ENCODE data around the gene SNAI1.

Gene SNAI1

DNA sequence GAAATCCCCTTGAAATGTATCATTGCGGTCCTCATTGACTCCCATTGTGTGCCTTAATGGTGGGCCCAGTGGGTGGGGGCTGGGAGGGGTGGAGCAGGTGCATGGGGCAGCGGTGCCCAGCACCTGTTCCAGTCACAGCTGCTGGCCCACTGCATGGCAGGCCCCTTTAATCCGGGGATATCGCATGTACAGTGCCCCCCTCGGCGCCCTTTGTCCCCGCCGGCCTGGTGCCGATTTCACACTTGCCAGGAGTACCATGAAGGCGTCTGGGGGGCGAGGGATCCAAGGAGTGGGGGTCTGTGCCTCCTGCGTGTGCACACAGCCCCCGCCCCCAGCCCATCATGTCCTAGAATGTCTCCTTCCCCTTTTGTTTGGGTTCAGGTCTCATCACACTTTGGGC, 2.8 kb downstream of the SNAI1 start:
- H3K27ac ChIP-seq (ENCODE audit: poor library complexity, severe bottlenecking): no peak overlapping the region
- H3K27me3 ChIP-seq (ENCODE audit: insufficient read depth, poor library complexity, severe bottlenecking): peaks cover 3% of the 10 kb centered on the region
- peaks cover 8% of the 10 kb centered on the region for H3K4me1 ChIP-seq (ENCODE audit: insufficient read depth, poor library complexity, severe bottlenecking)
- H3K4me3 ChIP-seq (ENCODE audit: severe bottlenecking): no peak overlapping the region
- DNase-seq (ENCODE audit: low spot score) (no peak), ATAC-seq (ENCODE audit: low read depth) (no peak)
- TF ChIP-seq, protein P1, sequence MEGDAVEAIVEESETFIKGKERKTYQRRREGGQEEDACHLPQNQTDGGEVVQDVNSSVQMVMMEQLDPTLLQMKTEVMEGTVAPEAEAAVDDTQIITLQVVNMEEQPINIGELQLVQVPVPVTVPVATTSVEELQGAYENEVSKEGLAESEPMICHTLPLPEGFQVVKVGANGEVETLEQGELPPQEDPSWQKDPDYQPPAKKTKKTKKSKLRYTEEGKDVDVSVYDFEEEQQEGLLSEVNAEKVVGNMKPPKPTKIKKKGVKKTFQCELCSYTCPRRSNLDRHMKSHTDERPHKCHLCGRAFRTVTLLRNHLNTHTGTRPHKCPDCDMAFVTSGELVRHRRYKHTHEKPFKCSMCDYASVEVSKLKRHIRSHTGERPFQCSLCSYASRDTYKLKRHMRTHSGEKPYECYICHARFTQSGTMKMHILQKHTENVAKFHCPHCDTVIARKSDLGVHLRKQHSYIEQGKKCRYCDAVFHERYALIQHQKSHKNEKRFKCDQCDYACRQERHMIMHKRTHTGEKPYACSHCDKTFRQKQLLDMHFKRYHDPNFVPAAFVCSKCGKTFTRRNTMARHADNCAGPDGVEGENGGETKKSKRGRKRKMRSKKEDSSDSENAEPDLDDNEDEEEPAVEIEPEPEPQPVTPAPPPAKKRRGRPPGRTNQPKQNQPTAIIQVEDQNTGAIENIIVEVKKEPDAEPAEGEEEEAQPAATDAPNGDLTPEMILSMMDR (IDR thresholded peaks at IDR 0.05; ENCODE audit: poor library complexity, severe bottlenecking): no peak
- H3K36me3 ChIP-seq (ENCODE audit: low read depth): no peaks in the 10 kb centered on the region
- no peaks in the 10 kb centered on the region for H3K9me3 ChIP-seq (ENCODE audit: severe bottlenecking)

DNA sequence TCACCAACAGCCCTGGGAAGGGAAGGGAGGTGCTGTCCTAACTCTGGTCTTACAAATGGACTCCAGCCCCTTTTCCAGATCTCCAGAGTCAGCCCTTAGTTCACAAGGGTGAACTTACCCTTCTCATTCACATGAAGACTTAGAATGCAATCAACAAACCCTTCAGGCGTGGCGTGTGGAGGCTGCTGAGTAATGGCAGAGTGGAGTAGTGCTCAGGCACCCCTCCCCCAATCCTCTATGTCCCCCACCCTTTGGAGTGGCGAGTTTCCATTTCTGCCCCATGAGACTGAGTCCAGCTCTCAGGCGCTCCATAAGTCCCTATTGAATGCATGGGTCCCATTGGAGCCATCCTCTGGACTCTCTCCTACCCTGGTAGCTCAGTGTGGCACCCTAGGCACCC, 3.3 kb downstream of the SNAI1 start:
- Histone ChIP-seq H3K4me3 (ENCODE audit: severe bottlenecking) (no peak overlapping the region), H3K27ac (ENCODE audit: poor library complexity, severe bottlenecking) (no peak overlapping the region), H3K4me1 (ENCODE audit: insufficient read depth, poor library complexity, severe bottlenecking) (peaks cover 8% of the 10 kb centered on the region), H3K36me3 (ENCODE audit: low read depth) (no peaks in the 10 kb centered on the region), H3K27me3 (ENCODE audit: insufficient read depth, poor library complexity, severe bottlenecking) (peaks cover 3% of the 10 kb centered on the region), H3K9me3 (ENCODE audit: severe bottlenecking) (no peaks in the 10 kb centered on the region)
- DNase-seq (ENCODE audit: low spot score) (no peak), ATAC-seq (ENCODE audit: low read depth) (no peak)
- TF ChIP-seq, protein P1 (IDR thresholded peaks at IDR 0.05; ENCODE audit: poor library complexity, severe bottlenecking): no peak

DNA sequence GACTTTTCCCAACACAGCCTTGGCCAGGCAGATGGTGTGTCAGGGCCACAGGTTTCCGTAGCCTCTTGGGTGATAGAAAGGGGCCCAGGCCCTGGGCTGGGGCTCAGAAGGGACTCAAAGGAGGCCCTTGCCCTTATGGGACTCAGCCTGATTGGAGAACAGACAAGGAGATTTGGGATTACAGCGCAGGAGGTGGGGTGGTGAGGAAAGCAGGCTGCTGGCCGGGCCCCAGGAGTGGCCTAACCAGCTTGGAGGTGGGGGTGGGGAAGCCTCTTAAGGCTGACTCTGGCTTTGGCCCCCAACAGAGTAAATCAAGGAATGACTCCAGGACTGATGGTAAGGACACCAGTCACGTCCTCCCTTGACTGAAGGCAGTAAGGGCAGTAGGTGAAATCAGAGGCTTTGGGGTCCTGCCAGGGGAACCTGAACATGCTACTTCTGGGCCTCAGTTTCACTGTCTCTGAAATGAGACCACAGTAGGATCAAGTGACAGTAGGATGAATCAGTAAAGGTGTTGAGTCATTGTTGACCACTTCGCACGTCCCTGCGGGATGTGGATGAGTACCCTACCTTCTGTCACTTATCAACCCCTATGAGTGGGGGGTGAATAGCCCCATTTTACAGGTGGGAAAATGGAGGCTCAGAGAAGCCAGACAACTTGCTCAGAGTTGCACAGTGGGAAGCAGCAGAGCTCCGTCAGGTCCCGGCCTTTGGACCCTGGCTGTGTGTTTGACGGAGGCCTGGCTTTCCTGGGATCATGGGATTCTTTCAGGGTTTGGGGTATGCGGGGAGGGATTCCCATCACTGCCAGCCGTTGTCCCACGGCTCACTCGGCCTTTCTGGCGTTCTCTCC, 4.5 kb downstream of the SNAI1 start:
- Histone ChIP-seq H3K4me1 (ENCODE audit: insufficient read depth, poor library complexity, severe bottlenecking) (peaks cover 8% of the 10 kb centered on the region), H3K27me3 (ENCODE audit: insufficient read depth, poor library complexity, severe bottlenecking) (no peaks in the 10 kb centered on the region), H3K36me3 (ENCODE audit: low read depth) (no peaks in the 10 kb centered on the region), H3K27ac (ENCODE audit: poor library complexity, severe bottlenecking) (no peak overlapping the region), H3K9me3 (ENCODE audit: severe bottlenecking) (no peaks in the 10 kb centered on the region), H3K4me3 (ENCODE audit: severe bottlenecking) (no peak overlapping the region)
- ATAC-seq (ENCODE audit: low read depth) (no peak), DNase-seq (ENCODE audit: low spot score) (no peak)
- TF ChIP-seq, protein P1 (IDR thresholded peaks at IDR 0.05; ENCODE audit: poor library complexity, severe bottlenecking): no peak

DNA sequence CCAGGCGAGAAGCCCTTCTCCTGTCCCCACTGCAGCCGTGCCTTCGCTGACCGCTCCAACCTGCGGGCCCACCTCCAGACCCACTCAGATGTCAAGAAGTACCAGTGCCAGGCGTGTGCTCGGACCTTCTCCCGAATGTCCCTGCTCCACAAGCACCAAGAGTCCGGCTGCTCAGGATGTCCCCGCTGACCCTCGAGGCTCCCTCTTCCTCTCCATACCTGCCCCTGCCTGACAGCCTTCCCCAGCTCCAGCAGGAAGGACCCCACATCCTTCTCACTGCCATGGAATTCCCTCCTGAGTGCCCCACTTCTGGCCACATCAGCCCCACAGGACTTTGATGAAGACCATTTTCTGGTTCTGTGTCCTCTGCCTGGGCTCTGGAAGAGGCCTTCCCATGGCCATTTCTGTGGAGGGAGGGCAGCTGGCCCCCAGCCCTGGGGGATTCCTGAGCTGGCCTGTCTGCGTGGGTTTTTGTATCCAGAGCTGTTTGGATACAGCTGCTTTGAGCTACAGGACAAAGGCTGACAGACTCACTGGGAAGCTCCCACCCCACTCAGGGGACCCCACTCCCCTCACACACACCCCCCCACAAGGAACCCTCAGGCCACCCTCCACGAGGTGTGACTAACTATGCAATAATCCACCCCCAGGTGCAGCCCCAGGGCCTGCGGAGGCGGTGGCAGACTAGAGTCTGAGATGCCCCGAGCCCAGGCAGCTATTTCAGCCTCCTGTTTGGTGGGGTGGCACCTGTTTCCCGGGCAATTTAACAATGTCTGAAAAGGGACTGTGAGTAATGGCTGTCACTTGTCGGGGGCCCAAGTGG, 5.3 kb downstream of the SNAI1 start:
- no peak overlapping the region for H3K27ac ChIP-seq (ENCODE audit: poor library complexity, severe bottlenecking)

More for the DNA sequence above, 5.3 kb downstream of the SNAI1 start:
- ATAC-seq (ENCODE audit: low read depth) (peak; percentile 5; the same call in 1 of the 3 replicates), DNase-seq (ENCODE audit: low spot score) (no peak)
- no peaks in the 10 kb centered on the region for H3K27me3 ChIP-seq (ENCODE audit: insufficient read depth, poor library complexity, severe bottlenecking)
- H3K9me3 ChIP-seq (ENCODE audit: severe bottlenecking): no peaks in the 10 kb centered on the region
- no peaks in the 10 kb centered on the region for H3K36me3 ChIP-seq (ENCODE audit: low read depth)
- H3K4me3 ChIP-seq (ENCODE audit: severe bottlenecking): no peak overlapping the region
- peaks cover 8% of the 10 kb centered on the region for H3K4me1 ChIP-seq (ENCODE audit: insufficient read depth, poor library complexity, severe bottlenecking)
- TF ChIP-seq, protein P1 (IDR thresholded peaks at IDR 0.05; ENCODE audit: poor library complexity, severe bottlenecking): no peak
